ENCODE measurements around the gene RBM4B.

Gene RBM4B

GRCh38 chr11:66680966-66681645, 3.4 kb upstream of the RBM4B start:
- Histone ChIP-seq H3K9ac (no peak overlapping the region), H3K4me3 (ENCODE audit: low read depth, low read length) (no peak overlapping the region), H2AFZ (no peak overlapping the region), H3K79me2 (peaks cover 8% of the 10 kb centered on the region), H3K27me3 (ENCODE audit: control insufficient read depth, insufficient read depth, low read length) (no peaks in the 10 kb centered on the region), H3K27ac (no peak overlapping the region), H3K9me3 (ENCODE audit: control insufficient read depth, low read length) (no peaks in the 10 kb centered on the region), H3K36me3 (ENCODE audit: control insufficient read depth, insufficient read depth, low read length) (no peaks in the 10 kb centered on the region), H3K4me2 (ENCODE audit: low read length) (no peak overlapping the region), H3K4me1 (no peaks in the 10 kb centered on the region)
- TF ChIP-seq CTCF (IDR thresholded peaks at IDR 0.05): no peak

GRCh38 chr11:66676931-66677598, 622 bp downstream of the RBM4B start:
- peak overlapping the region; percentile 84 for H3K4me3 ChIP-seq (ENCODE audit: low read depth, low read length)
- H3K9ac ChIP-seq: no peak overlapping the region
- no peaks in the 10 kb centered on the region for H3K36me3 ChIP-seq (ENCODE audit: control insufficient read depth, insufficient read depth, low read length)
- peaks cover 13% of the 10 kb centered on the region for H3K79me2 ChIP-seq
- peak overlapping the region; percentile 98 for H3K27ac ChIP-seq
- H3K9me3 ChIP-seq (ENCODE audit: control insufficient read depth, low read length): no peaks in the 10 kb centered on the region
- H3K4me1 ChIP-seq: no peaks in the 10 kb centered on the region
- TF ChIP-seq CTCF (IDR thresholded peaks at IDR 0.05): no peak
- H3K4me2 ChIP-seq (ENCODE audit: low read length): peak overlapping the region; percentile 71
- no peaks in the 10 kb centered on the region for H3K27me3 ChIP-seq (ENCODE audit: control insufficient read depth, insufficient read depth, low read length)
- H2AFZ ChIP-seq: peak overlapping the region; percentile 76

- H3K9me3 ChIP-seq (ENCODE audit: control insufficient read depth, low read length): no peaks in the 10 kb centered on the region
- H3K79me2 ChIP-seq: peaks cover 13% of the 10 kb centered on the region
- no peak for TF ChIP-seq CTCF (IDR thresholded peaks at IDR 0.05)
- no peak overlapping the region for H3K27ac ChIP-seq
- H3K27me3 ChIP-seq (ENCODE audit: control insufficient read depth, insufficient read depth, low read length): no peaks in the 10 kb centered on the region
- no peak overlapping the region for H3K9ac ChIP-seq
- no peaks in the 10 kb centered on the region for H3K4me1 ChIP-seq
- no peak overlapping the region for H2AFZ ChIP-seq
- H3K4me3 ChIP-seq (ENCODE audit: low read depth, low read length): no peak overlapping the region
- H3K36me3 ChIP-seq (ENCODE audit: control insufficient read depth, insufficient read depth, low read length): no peaks in the 10 kb centered on the region
- no peak overlapping the region for H3K4me2 ChIP-seq (ENCODE audit: low read length)
Measured at GRCh38 chr11:66676282-66676919, 1.3 kb downstream of the RBM4B start.

GRCh38 chr11:66674964-66675602, 2.6 kb downstream of the RBM4B start:
- H3K4me1 ChIP-seq: no peaks in the 10 kb centered on the region

More at GRCh38 chr11:66674964-66675602, 2.6 kb downstream of the RBM4B start:
- Histone ChIP-seq H3K9me3 (ENCODE audit: control insufficient read depth, low read length) (no peaks in the 10 kb centered on the region), H3K79me2 (peaks cover 13% of the 10 kb centered on the region), H3K9ac (no peak overlapping the region), H3K27me3 (ENCODE audit: control insufficient read depth, insufficient read depth, low read length) (no peaks in the 10 kb centered on the region), H2AFZ (no peak overlapping the region), H3K36me3 (ENCODE audit: control insufficient read depth, insufficient read depth, low read length) (no peaks in the 10 kb centered on the region), H3K4me2 (ENCODE audit: low read length) (no peak overlapping the region), H3K27ac (no peak overlapping the region), H3K4me3 (ENCODE audit: low read depth, low read length) (no peak overlapping the region)
- TF ChIP-seq CTCF (IDR thresholded peaks at IDR 0.05): no peak
